Stimulated activated CD4-positive, alpha-beta T cell treated with anti-CD3 and anti-CD28 coated beads, Interleukin-1b, Interleukin-23, amount 100 ng/mL, for 1 hour (primary cell): Measurements from ENCODE around the gene INIP.

Experiments used
- DNase-seq, 2 donors: peaks; one replicate each; pipeline ENCODE4 v3.0.0-alpha.2; 2020; ENCODE audit warnings: low read depth in 2 of 2

INIP gene

GRCh38 chr9:112717661-112718331 is at the start of gene INIP:
Gene INIP, minus strand, starts transcription at chr9:112718117. Its CDS starts 1,632 bp downstream, at chr9:112716485.
- peak; percentile 89 to 94 for DNase-seq

DNA sequence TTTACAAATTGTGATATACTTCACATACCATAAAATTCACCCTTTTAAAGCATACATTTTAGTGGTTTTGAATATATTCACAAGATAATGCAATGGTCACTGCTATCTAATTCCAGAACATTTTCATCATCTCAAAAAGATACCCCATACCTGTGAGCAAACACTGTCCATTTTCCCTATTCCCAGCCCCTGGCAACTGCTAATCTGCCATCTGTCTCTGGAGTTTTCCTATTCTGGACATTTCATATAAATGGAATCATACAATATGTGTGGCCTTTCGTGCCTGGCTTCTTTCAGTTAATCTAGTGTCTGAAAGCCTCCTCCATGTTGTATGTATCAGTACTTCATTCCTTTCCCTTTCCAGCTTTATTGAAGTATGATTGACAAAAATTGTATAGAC is 47.4 kb upstream of the INIP start:
- no peak for DNase-seq

GRCh38 chr9:112764837-112765236 is 46.9 kb upstream of the INIP start:
- no peak for DNase-seq

DNA sequence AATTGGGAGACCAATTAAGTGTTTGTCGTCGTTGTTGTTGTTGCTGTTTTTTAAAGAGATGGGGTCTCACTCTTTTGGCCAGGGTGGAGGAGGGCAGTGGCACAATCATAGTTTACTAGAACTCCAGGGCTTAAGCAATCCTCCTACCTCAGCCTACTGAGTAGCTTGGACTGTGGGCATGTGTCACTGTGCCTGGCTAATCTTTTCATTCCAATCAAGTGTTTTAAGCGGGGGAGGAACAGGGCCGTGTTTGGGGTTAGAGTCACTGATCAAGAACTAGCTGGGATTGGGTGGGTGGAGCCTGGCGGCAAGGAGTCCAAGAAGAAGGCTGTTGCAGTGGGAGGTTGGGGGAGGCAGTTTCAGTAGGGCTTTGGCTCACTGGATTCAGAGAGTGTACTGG is 46.4 kb upstream of the INIP start:
- DNase-seq, result no peak

DNA sequence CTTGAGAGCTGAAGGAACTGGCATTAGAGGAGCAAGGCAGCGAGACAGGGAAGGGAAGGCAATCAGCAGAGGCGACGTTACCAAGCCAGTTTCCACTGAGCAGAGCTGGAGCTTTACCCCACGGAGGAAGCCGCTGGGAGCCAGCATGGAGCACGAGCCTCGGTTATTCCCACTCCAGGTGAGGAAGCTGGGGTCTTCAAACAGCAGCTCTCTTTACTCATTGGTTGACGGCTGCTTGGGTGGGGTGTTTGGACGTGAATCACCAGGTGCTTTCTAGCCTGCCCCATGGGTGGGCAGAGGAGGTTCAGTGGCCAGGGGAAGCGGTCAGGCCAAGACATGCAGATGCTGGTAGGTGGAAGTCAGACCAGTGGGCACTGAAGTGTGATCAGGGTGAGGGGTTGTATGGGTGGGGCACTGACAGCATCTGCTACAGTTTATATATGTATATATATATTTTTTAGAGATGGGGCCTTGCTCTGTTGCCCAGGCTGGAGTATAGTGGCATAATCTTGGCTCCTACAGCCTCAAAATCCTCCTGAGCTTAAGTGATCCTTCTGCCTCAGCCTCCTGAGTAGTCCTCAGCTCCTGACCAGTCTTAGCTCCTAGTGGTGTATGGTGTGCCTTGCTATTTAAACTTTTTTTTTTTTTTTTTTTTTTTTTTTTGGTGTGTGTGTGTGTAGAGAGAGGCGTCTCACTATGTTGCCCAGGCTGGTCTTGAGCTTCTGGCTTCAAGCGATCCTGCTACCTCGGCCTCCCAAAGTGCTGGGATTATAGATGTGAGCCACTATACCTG is 45.0 kb upstream of the INIP start:
- no peak for DNase-seq

DNA sequence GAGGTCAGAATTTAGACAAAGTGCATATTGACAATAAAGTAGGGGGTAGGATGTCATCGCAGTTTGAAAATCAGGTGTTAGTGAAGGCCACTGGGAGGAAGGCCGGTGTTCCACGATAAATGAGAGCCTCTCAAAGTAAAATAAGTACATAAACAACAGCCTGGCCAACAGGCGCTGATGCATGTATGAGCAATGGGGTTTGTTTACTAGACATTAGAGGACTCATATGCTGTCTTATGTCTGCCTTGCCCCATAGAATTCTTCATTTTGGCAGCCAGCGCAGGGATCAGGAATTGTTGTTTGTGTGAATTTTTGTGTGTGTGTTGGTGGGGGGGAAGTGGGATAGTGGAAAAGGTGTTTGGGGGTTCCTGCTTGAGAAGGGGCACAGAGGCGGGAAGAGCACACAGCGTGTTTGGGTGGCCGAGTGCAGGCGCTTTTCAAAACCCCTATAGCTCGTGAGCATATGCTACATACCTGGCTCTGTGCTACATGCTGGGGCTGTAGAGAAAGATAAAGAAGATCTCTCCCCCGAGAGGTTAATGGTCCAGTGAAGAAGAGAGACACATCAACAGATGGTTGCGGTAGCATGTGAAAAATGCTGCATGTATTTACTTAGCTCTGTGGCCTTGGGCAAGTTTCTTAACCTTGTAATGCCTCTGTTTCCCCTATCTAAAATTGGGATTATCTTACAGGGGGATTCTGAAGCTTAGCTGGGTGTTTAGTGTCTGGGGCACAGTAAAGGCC is 44.2 kb upstream of the INIP start:
- DNase-seq, result no peak

DNA sequence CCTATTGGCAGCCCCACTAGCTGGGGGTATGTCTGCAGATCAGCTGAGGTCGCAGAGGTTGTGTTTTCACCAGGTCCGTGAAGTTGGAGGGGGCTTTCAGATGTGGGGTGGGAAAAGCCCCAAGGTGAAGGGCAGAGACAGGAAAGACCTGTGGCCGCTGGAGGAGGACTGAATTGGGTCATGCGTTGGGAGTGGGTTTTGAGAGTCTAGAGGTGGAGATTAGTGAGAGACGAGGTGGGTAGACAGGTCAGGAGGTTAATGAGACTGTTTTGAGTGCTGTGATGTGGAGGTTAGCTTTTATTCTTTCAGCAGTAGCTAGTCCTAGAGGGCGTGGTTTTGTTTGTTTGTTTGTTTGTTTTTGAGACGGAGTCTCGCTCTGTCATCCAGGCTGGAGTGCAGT is 42.9 kb upstream of the INIP start:
- DNase-seq, result no peak

DNA sequence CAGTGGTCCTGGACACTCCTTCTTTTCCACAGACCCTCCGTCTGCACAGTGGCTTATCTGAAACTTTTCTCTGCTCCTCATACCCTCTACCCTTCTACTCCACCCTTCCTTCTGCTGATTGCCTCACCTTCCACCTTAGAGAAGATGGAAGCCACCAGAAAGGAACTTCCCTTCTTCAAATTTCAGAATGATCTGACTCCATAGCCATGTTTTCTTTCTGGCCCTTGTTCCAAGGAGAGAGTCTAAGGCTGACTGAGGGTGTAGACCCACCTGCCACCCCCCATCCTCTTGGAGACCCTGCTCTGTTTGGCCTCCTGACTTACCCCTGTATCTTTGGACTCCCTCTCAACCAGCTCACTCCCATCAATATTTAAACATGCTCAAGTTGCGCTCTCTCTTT is 40.0 kb upstream of the INIP start:
- DNase-seq, result no peak

DNA sequence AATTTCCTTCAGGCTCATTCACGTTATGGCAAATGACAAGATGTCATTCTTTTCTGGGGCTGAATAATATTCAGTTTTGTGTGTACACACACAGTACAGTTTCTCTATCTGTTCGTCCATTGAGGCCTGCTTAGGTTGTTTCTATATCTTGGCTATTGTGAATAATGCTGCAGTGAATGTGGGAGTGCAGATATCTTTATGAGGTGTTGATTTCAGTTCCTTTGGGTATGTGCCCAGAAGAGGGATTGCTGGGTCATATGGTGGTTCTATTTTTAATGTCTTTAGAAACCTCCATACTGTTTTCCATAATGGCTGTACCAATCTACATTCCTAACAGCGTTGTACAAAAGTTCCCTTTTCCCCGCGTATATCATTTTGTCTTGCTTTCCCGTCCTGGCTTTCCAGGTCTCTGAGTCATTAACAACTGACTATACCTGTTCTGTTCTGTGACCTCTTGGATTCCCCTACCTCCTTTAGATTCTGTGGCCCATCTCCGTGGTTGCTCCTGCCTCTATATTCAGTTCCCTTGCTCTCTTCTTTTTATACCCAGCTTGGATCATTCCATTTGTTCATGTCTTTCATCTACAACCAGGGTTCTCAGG is 39.5 kb upstream of the INIP start:
- no peak for DNase-seq

DNA sequence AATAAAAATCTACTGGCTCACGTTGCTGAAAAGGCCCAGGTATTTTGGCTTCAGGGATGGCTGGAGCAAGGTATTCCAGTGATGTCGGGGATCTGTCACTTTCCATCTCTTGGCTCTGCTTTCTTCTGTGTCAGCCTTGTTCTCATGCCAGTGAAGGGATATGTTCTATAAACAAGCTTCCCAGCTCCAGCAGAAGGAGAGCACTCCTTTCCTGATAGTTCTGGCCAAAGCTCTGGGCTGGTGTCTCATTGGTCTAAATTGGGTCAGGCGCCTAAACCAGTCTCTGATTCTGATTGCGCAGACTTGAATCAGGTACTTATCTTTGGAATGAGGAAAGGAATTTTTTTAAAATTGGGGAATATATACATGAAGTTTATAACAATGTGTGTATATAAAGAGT is 37.8 kb upstream of the INIP start:
- DNase-seq, result no peak

GRCh38 chr9:112755016-112755427 is 37.1 kb upstream of the INIP start:
- DNase-seq, result no peak

GRCh38 chr9:112754578-112754977 is 36.7 kb upstream of the INIP start:
- no peak for DNase-seq

DNA sequence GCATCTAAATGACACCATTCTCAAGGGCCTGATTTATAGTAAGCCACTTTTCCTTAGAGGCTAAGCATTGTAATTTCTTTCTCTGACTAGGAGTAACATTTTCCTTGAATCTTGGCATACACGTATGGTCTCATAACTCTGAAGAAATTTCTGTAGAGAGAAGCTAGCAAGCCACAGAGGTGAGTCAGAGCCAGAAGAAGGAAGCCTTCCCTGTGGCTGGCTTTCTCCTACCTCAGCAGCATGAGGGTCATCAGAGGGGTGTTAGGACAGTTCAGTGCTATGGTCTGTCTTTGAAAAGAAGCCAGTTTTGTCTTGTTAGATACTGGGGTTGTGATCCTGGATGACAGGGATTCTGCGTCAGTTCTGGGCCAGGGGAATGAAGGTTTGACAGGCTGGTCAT is 35.8 kb upstream of the INIP start:
- DNase-seq, result no peak

GRCh38 chr9:112752334-112753125 is 34.6 kb upstream of the INIP start:
- DNase-seq, result no peak

DNA sequence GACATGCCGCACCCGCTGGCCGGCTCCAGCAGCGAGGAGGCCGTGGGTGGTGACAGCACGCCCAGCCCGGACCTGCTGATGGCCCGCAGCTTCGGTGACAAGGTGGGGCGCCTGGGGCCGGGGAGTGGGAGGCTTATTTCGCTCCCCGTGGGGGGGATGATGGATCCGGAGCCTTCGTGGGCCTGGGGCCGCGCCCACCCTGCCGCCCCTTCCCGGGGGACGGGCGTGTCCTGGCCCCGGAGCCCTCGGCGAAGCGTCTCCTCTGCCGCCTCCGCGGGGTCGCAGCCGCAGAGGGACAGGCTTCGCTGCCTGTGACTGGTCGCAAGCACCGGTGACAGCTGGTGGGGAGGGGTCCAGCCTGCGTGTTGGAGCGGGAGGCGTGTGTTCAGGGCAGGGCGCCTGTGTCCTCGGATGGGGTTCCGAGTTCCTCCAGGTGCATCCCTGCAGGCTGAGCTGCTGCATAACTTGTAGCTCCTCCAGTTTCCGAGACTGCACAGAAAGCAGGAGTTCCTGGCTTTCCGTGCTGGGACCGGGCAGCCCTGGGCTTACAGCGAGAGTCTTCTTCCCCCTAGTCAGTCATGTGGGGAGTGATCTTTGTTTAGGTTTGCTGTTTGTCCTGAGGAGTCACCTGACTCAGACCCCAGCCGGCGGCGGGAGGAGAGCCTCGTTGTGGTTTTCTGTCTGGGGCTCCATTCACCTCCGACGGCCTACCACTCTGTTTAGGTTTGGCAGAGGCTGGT is 33.3 kb upstream of the INIP start:
- no peak for DNase-seq

DNA sequence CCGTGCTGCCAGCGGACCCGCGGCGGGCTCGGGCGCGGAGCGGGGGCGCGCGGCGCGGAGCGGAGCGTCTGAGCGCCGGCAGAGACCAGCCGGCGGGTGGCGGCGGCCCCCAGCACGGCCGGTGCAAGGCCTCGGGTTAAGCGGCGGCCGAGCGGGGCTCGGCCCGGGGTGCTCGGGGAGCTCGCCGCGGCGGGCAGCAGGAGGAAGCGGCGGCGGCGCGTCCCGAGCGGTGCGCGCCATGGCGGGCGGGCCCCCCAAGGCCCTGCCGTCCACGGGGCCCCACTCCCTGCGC is 32.8 kb upstream of the INIP start:
- no peak for DNase-seq

DNA sequence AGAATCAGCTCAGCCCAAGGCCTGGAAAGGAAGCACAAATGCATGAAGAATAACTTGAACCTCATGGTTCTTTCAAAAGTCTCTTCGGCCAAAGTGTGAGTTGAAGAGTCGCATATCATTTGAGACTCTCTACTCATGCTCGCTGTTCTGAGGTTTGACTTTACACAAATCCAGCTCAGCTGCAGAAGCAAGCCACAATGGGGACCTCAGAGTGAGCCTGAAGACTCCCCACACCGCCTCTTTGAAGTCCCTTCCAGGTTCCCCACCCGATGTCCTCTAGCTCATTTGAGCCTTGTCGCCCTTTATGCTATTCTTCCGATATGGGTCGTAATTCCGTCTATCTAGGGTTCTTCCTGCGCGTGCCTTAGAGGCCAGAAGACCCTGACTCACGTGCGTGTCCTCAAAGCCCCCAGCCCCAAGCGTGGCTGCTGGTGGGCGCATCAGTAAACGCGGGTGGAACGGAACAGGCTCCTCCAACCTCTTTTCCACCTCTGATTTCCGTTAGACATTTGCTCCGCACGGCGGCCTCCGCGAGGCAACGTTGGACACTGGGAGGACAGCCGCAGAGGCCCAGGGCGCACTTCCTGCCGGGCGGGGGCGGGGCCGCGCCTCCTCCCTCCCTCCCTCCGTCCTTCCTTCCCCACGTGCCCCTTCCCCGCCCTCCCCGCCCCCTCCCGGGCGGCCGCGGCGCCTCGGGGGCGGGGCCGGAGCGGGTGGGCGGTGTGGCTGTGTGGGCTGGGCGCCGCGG is 32.3 kb upstream of the INIP start, which contains the start of gene SNX30:
SNX30 (plus strand) TSS at position 745 of the 748 bp plus-strand sequence. CDS start 242 bp downstream, outside the sequence.
- peak; percentile 51 to 59 for DNase-seq

DNA sequence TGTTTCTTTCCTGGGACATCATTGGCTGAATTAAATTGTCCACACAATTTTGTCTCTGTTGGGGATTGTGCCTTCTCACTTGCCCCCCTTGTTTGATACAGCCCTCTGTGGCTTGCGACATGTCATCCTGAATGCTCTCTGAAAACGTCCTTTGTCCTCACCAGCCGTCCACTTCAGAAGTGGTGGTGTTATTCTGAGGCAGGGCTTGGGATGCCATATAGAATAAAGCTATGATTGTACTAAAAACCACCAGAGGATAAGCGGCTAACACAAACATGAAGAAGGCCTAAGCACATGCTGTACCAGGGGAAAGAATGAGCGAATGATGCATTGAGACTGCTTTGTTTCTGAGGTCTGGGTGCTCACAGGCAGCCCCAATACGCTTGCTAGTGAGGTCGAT is 29.2 kb upstream of the INIP start:
- DNase-seq, result no peak

DNA sequence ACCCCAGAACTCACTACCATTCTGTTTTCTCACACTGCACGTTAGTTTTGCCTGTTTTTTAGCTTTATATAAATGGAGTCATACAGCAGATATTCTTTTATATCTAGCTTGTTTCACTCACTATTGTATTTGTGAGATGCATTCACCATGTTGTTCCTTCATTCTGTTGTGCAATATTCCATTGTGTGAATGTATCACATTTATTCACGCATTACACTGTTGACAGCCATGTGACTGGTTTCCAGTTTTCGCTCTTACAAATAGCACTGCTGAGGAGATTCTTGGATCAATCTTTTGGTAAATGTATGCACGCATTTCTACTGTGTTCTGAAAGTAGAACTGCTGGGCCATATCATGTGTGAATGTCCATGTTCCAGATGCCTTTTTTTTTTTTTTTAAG is 26.3 kb upstream of the INIP start:
- no peak for DNase-seq

GRCh38 chr9:112743216-112743836 is 25.4 kb upstream of the INIP start:
- DNase-seq, result no peak
